Dermis blood vessel endothelial cell (primary cell): ENCODE data around the gene CA6. TPM values are rescaled to one million over a fixed set of nuclear protein-coding genes. Genes with fewer than 3 reads are reported as not detected.
"Not testable (repeated sequence)": the region's sequence is repeated elsewhere in the genome, so short reads cannot be mapped to it uniquely, and the experiment has no call there.

ENCODE experiments used
- DNase-seq: peaks from one replicate; pipeline ENCODE4 v3.0.0; 2010
- total RNA-seq: library from RNA; depleted of rRNA; stranded (reverse); fragments of >200 nt; gene quantifications from 2 replicates; pipeline ENCODE4 v1.2.3, GENCODE V29; 2014

CA6 gene
- total RNA-seq, 1 donor from 2014 or later = not detected

- no peak for DNase-seq
Measured at GRCh38 chr1:8970870-8971337, 25.2 kb downstream of the CA6 start.

- peak; percentile 49 for DNase-seq
Measured at GRCh38 chr1:8974551-8974950, 28.9 kb downstream of the CA6 start.

GRCh38 chr1:8976338-8976737 is 30.7 kb downstream of the CA6 start:
- peak; percentile 47 for DNase-seq

- DNase-seq = no peak
Measured at GRCh38 chr1:8976896-8977450, 31.3 kb downstream of the CA6 start.

- DNase-seq = no peak
Measured at GRCh38 chr1:8980656-8981055, 35.0 kb downstream of the CA6 start.

GRCh38 chr1:8981169-8981568 is 35.5 kb downstream of the CA6 start:
- no peak for DNase-seq

GRCh38 chr1:8984203-8984602 is 38.5 kb downstream of the CA6 start:
- DNase-seq = no peak

GRCh38 chr1:8984990-8985389 is 39.3 kb downstream of the CA6 start:
- no peak for DNase-seq

- peak; percentile 98 for DNase-seq
Measured at GRCh38 chr1:8985915-8986813, 40.5 kb downstream of the CA6 start.

GRCh38 chr1:8986814-8987190 is 41.1 kb downstream of the CA6 start:
- DNase-seq = no peak

GRCh38 chr1:8987881-8988617 is 42.4 kb downstream of the CA6 start:
- peak; percentile 76 for DNase-seq

- DNase-seq = no peak
Measured at GRCh38 chr1:8988618-8988967, 42.9 kb downstream of the CA6 start.

- DNase-seq = no peak
Measured at GRCh38 chr1:8989061-8989460, 43.4 kb downstream of the CA6 start.

- DNase-seq = no peak
Measured at GRCh38 chr1:8989821-8990220, 44.2 kb downstream of the CA6 start.

GRCh38 chr1:8992936-8993687 is 47.4 kb downstream of the CA6 start:
- peak; percentile 24 for DNase-seq

GRCh38 chr1:8993962-8994675 is 48.5 kb downstream of the CA6 start:
- not testable (repeated sequence) for DNase-seq

- not testable (repeated sequence) for DNase-seq
Measured at GRCh38 chr1:9001534-9002214, 56.0 kb downstream of the CA6 start.

- DNase-seq = not testable (repeated sequence)
Measured at GRCh38 chr1:9002215-9002560, 56.5 kb downstream of the CA6 start.

GRCh38 chr1:9004031-9004699 is 58.5 kb downstream of the CA6 start:
- DNase-seq = no peak

- DNase-seq = peak; percentile 91
Measured at GRCh38 chr1:9004700-9005394, 59.2 kb downstream of the CA6 start.

- DNase-seq = no peak
Measured at GRCh38 chr1:9005395-9005708, 59.7 kb downstream of the CA6 start.
